ENCODE measurements around the gene SLAMF1.
"Not testable (repeated sequence)": the region's sequence is repeated elsewhere in the genome, so short reads cannot be mapped to it uniquely, and the experiment has no call there.

SLAMF1 gene

DNA sequence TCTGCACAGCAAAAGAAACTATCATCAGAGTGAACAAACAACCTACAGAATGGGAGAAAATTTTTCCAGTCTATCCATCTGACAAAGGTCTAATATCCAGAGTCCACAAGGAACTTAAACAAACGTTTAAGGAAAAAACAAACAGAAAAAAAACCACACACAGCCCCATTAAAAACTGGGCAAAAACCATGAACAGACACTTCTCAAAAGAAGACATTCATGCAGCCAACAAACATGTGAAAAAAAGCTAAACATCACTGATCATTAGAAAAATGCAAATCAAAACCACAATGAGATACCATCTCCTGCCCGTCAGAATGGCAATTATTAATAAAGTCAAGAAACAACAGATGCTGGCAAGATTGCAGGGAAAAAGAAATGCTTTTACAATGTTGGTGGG, 84.1 kb downstream of the SLAMF1 start:
- H3K4me3 ChIP-seq (ENCODE audit: low read length); H3K36me3 ChIP-seq (ENCODE audit: control insufficient read depth, low read depth, low read length); H3K27ac ChIP-seq (ENCODE audit: low read length); H3K9ac ChIP-seq (ENCODE audit: low read length); H3K9me3 ChIP-seq (ENCODE audit: control insufficient read depth, low read depth, low read length); H3K4me1 ChIP-seq (ENCODE audit: control insufficient read depth, low read depth, low read length); H3K27me3 ChIP-seq (ENCODE audit: control insufficient read depth, insufficient read depth, low read length): not testable (repeated sequence)

DNA sequence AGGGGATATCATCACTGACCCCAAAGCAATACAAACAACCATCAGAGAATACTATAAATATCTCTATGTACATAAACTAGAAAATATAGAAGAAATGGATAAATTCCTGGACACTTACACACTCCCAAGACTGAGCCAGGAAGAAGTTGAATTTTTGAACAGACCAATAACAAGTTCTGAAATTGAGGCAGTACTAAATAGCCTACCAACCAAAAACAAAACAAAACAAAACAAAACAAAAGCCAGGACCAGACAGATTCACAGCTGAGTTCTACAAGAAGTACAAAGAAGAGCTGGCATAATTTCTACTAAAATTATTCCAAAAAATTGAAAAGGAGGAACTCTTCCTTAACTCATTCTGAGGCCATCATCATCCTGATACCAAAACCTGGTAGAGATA, 86.0 kb downstream of the SLAMF1 start:
- Histone ChIP-seq H3K4me1 (ENCODE audit: control insufficient read depth, low read depth, low read length) (no peaks in the 10 kb centered on the region), H3K9ac (ENCODE audit: low read length) (no peak overlapping the region), H3K27me3 (ENCODE audit: control insufficient read depth, insufficient read depth, low read length) (no peaks in the 10 kb centered on the region), H3K9me3 (ENCODE audit: control insufficient read depth, low read depth, low read length) (no peaks in the 10 kb centered on the region), H3K36me3 (ENCODE audit: control insufficient read depth, low read depth, low read length) (no peaks in the 10 kb centered on the region), H3K27ac (ENCODE audit: low read length) (no peak overlapping the region), H3K4me3 (ENCODE audit: low read length) (no peak overlapping the region)

DNA sequence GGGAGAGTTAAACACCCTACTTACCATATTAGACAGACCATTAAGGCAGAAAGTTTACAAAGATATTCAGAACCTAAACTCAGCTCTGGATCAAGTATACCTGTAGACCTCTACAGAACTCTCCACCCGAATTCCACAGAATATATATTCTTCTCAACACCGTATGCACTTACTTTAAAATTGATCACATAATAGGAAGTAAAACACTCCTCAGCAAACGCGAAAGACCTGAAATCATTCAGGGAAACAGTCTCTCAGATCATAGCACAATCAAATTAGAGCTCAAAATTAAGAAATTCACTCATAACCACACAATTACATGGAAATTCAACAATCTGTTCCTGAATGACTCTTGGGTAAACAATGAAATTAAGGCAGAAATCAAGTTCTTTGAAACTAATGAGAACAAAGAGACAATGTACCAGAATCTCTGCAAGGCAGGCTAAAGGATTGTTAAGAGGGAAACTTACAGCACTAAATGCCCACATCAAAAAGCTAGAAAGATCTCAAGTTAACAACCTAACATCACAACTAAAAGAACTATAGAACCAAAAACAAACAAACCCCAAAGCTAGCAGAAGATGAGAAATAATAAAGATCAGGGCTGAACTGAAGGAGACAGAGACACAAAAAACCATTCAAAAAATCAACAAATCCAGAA, 86.7 kb downstream of the SLAMF1 start:
- H3K27ac ChIP-seq (ENCODE audit: low read length): no peak overlapping the region
- no peaks in the 10 kb centered on the region for H3K36me3 ChIP-seq (ENCODE audit: control insufficient read depth, low read depth, low read length)
- no peaks in the 10 kb centered on the region for H3K27me3 ChIP-seq (ENCODE audit: control insufficient read depth, insufficient read depth, low read length)
- H3K4me3 ChIP-seq (ENCODE audit: low read length): no peak overlapping the region
- no peaks in the 10 kb centered on the region for H3K9me3 ChIP-seq (ENCODE audit: control insufficient read depth, low read depth, low read length)
- no peaks in the 10 kb centered on the region for H3K4me1 ChIP-seq (ENCODE audit: control insufficient read depth, low read depth, low read length)
- no peak overlapping the region for H3K9ac ChIP-seq (ENCODE audit: low read length)

DNA sequence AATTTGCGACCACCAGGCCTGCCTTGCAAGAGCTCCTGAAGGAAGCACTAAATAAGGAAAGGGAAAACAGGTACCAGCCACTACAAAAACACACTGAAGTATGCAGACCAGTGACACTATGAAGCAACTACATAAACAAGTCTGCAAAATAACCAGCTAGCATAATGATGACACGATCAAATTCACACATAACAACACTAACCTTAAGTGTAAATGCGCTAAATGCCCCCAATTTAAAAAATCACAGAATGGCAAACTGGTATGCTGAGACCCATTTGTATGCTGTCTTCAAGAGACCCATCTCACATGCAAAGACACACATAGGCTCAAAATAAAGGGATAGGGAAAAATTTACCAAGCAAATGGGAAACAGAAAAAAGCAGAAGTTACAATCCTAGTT, 87.4 kb downstream of the SLAMF1 start:
- H3K27me3 ChIP-seq (ENCODE audit: control insufficient read depth, insufficient read depth, low read length); H3K27ac ChIP-seq (ENCODE audit: low read length); H3K9ac ChIP-seq (ENCODE audit: low read length); H3K36me3 ChIP-seq (ENCODE audit: control insufficient read depth, low read depth, low read length); H3K4me1 ChIP-seq (ENCODE audit: control insufficient read depth, low read depth, low read length); H3K4me3 ChIP-seq (ENCODE audit: low read length); H3K9me3 ChIP-seq (ENCODE audit: control insufficient read depth, low read depth, low read length): not testable (repeated sequence)

DNA sequence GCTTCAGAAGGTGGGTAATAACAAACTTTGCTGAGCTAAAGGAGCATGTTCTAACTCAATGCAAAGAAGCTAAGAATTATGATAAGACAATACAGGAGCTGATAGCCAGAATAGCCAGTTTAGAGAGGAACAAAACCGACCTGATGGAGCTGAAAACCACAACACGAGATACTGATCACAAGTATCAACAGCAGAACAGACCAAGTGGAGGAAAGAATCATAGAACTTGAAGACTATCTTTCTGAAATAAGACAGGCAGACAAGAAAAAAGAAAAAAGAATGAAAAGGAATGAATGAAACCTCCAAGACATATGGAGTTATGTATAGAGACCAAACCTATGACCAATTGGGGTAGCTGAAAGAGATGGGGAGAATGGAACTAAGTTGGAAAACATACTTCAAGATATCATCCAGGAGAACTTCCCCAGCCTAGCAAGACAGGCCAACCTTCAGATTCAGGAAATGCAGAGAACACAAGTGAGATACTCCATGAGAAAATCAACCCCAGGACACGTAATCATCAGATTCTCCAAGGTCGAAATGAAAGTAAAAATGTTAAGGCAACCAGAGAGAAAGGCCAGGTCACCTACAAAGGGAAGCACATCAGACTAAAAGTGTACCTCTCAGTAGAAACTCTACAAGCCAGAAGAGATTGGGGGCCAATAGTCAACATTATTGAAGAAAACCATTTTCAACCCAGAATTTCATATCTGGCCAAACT, 88.0 kb downstream of the SLAMF1 start:
- no peaks in the 10 kb centered on the region for H3K36me3 ChIP-seq (ENCODE audit: control insufficient read depth, low read depth, low read length)
- no peak overlapping the region for H3K9ac ChIP-seq (ENCODE audit: low read length)
- no peak overlapping the region for H3K27ac ChIP-seq (ENCODE audit: low read length)
- no peak overlapping the region for H3K4me3 ChIP-seq (ENCODE audit: low read length)
- no peaks in the 10 kb centered on the region for H3K4me1 ChIP-seq (ENCODE audit: control insufficient read depth, low read depth, low read length)
- no peaks in the 10 kb centered on the region for H3K27me3 ChIP-seq (ENCODE audit: control insufficient read depth, insufficient read depth, low read length)
- H3K9me3 ChIP-seq (ENCODE audit: control insufficient read depth, low read depth, low read length): no peaks in the 10 kb centered on the region
